HepG2 (cell line): ENCODE results near the gene LIME1. TPM values are rescaled to one million over a fixed set of nuclear protein-coding genes. Genes with fewer than 3 reads are reported as not detected.

Experiments
- CHD2 ChIP-seq: IDR thresholded peaks from 2 replicates; pipeline ENCODE4 v1.6.1; 2011; ENCODE audit warnings: low read depth, low read length, improper control_type of control experiment
- CREB3 ChIP-seq: sonication (generic); formaldehyde crosslinking; IDR thresholded peaks from 2 replicates; pipeline ENCODE4 v1.5.0; 2020; ENCODE audit warnings: missing genetic modification reagents
- DNMT3B ChIP-seq: conservative IDR thresholded peaks from 2 replicates; pipeline ENCODE4 v1.6.1; 2016; ENCODE audit warnings: missing biosample characterization, control low read depth
- GATAD1 ChIP-seq: IDR thresholded peaks from 2 replicates; pipeline ENCODE4 v1.6.1; 2016; ENCODE audit warnings: missing genetic modification reagents, missing compliant biosample characterization
- HNF4G ChIP-seq, 2 experiments: sonication (generic) in 1 of 2; formaldehyde crosslinking in 1 of 2; IDR thresholded peaks; 2 replicates each; pipeline versions ENCODE4 v1.4.0 to v1.6.1; 2011 to 2020; ENCODE audit warnings: borderline replicate concordance in 2 of 2, low read depth in 2 of 2, mild to moderate bottlenecking in 2 of 2, low read length in 1 of 2, missing genetic modification reagents in 1 of 2, moderate library complexity in 1 of 2
- IRF1 ChIP-seq: sonication (generic); formaldehyde crosslinking; IDR thresholded peaks from 2 replicates; pipeline ENCODE4 v1.4.0; 2020; ENCODE audit warnings: low read depth, mild to moderate bottlenecking, missing genetic modification reagents
- NFKBIZ ChIP-seq: IDR thresholded peaks from 2 replicates; pipeline ENCODE4 v1.6.1; 2018; ENCODE audit warnings: missing genetic modification reagents, missing compliant biosample characterization
- NFYB ChIP-seq: sonication (generic); formaldehyde crosslinking; IDR thresholded peaks from 2 replicates; pipeline ENCODE4 v1.4.0; 2020; ENCODE audit warnings: missing genetic modification reagents
- NR1H2 ChIP-seq: sonication (generic); formaldehyde crosslinking; IDR thresholded peaks from 2 replicates; pipeline ENCODE4 v1.8.1; 2022; ENCODE audit warnings: low read depth, missing genetic modification reagents, borderline replicate concordance
- PPARG ChIP-seq: conservative IDR thresholded peaks from 2 replicates; pipeline ENCODE4 v1.6.1; 2016; ENCODE audit warnings: missing biosample characterization, missing genetic modification reagents
- RARA ChIP-seq: IDR thresholded peaks from 2 replicates; pipeline ENCODE4 v1.6.1; 2016; ENCODE audit warnings: missing genetic modification reagents, missing compliant biosample characterization
- RFX5 ChIP-seq: IDR thresholded peaks from 2 replicates; pipeline ENCODE4 v1.6.1; 2011; ENCODE audit warnings: low read depth, low read length, improper control_type of control experiment
- TAF1 ChIP-seq: sonication (generic); formaldehyde crosslinking; IDR thresholded peaks from 2 replicates; pipeline ENCODE4 v1.4.0; 2020; ENCODE audit warnings: missing genetic modification reagents
- TEAD2 ChIP-seq: sonication (generic); formaldehyde crosslinking; IDR thresholded peaks from 2 replicates; pipeline ENCODE4 v1.9.0; 2021; ENCODE audit warnings: missing genetic modification reagents
- TRAFD1 ChIP-seq: sonication (generic); formaldehyde crosslinking; IDR thresholded peaks from 2 replicates; pipeline ENCODE4 v1.5.1; 2020; ENCODE audit warnings: missing genetic modification reagents, mild to moderate bottlenecking, borderline replicate concordance
- ZBTB2 ChIP-seq: sonication (generic); formaldehyde crosslinking; IDR thresholded peaks from 2 replicates; pipeline ENCODE4 v1.8.0; 2022; ENCODE audit warnings: low read depth, missing genetic modification reagents
- ZBTB33 ChIP-seq: sonication (generic); formaldehyde crosslinking; IDR thresholded peaks from 2 replicates; pipeline ENCODE4 v1.4.0; 2020; ENCODE audit warnings: missing genetic modification reagents
- ZFP41 ChIP-seq: sonication (generic); formaldehyde crosslinking; IDR thresholded peaks from 2 replicates; pipeline ENCODE4 v1.4.0; 2020; ENCODE audit warnings: mild to moderate bottlenecking, missing genetic modification reagents, borderline replicate concordance
- ZNF232 ChIP-seq: sonication (generic); formaldehyde crosslinking; IDR thresholded peaks from 2 replicates; pipeline ENCODE4 v1.4.0; 2020; ENCODE audit warnings: missing genetic modification reagents, borderline replicate concordance
- ZNF441 ChIP-seq: sonication (generic); formaldehyde crosslinking; IDR thresholded peaks from 2 replicates; pipeline ENCODE4 v1.7.0; 2021; ENCODE audit warnings: missing genetic modification reagents, borderline replicate concordance
- ZNF792 ChIP-seq: IDR thresholded peaks from 2 replicates; pipeline ENCODE4 v1.6.1; 2016
- ZNF83 ChIP-seq: sonication (generic); formaldehyde crosslinking; IDR thresholded peaks from 2 replicates; pipeline ENCODE4 v1.4.0; 2020; ENCODE audit warnings: missing genetic modification reagents, mild to moderate bottlenecking, borderline replicate concordance
- polyA plus RNA-seq, 8 experiments: library from polyadenylated mRNA; depleted of rRNA in 3 of 8; stranded (reverse) in 7 of 8; unstranded in 1 of 8; fragments of >200 nt; fragmentation: Illumina TruSeq in 4 of 8; extraction: Trizol in 4 of 8; gene quantifications; 2 replicates each; pipeline versions ENCODE4 v1.2.1 to v1.2.3, GENCODE V29; 2011 to 2016; ENCODE audit warnings: low read depth in 4 of 8, missing spikeins in 1 of 8, mixed read lengths in 1 of 8; ENCODE audit not compliant: insufficient read depth in 1 of 8
- total RNA-seq, 5 experiments: library from RNA; depleted of rRNA; stranded (reverse); fragments of >200 nt; fragmentation: Illumina TruSeq; extraction: Trizol; gene quantifications; 2 replicates each; pipeline ENCODE4 v1.2.3, GENCODE V29; 2016; ENCODE audit warnings: low read depth in 1 of 5

LIME1 gene
- total and polyA plus RNA-seq, 2 of the 13 experiments (the other 11 are each of a cell fraction or from before 2014, with no cell fraction given) = 13.0 to 61.5 TPM

GRCh38 chr20:63736893-63737694 is 630 bp downstream of the LIME1 start (continued):
- TF ChIP-seq TEAD2 (CRISPR knock-in tag) = no peak
- peak; percentile 50 for TF ChIP-seq NFYB (CRISPR knock-in tag)
- no peak for TF ChIP-seq ZNF441 (CRISPR knock-in tag)
- TF ChIP-seq GATAD1 = 0 out of 2 replicates have a peak, but pooled peaks have one; percentile 19
- TF ChIP-seq DNMT3B (CRISPR knock-in tag) = no peak
- TF ChIP-seq ZNF792 (CRISPR knock-in tag) = peak; percentile 52; the same call in 1 of the 2 replicates
- no peak for TF ChIP-seq RARA
- TF ChIP-seq TAF1 (CRISPR knock-in tag) = no peak
- 0 out of 2 replicates have a peak, but pooled peaks have one; percentile 17 for TF ChIP-seq ZFP41
- no peak for TF ChIP-seq PPARG (CRISPR knock-in tag)
- TF ChIP-seq NFKBIZ (CRISPR knock-in tag) = 0 out of 2 replicates have a peak, but pooled peaks have one; percentile 6
- no peak for TF ChIP-seq RFX5
- no peak for TF ChIP-seq HNF4G (IDR thresholded peaks at IDR 0.05; ENCODE audit: borderline replicate concordance, low read depth, low read length)
- no peak; the same call in 1 of the 2 replicates for TF ChIP-seq HNF4G (CRISPR knock-in tag; IDR thresholded peaks at IDR 0.05; ENCODE audit: borderline replicate concordance, low read depth)
- TF ChIP-seq TRAFD1 = no peak; the same call in none of the 2 replicates
- TF ChIP-seq CHD2 = no peak; the same call in none of the 2 replicates
- no peak for TF ChIP-seq ZBTB2 (CRISPR knock-in tag)
- peak; percentile 87; the same call in 1 of the 2 replicates for TF ChIP-seq ZNF83 (CRISPR knock-in tag)
- TF ChIP-seq ZNF232 (CRISPR knock-in tag) = no peak
- no peak; the same call in 1 of the 2 replicates for TF ChIP-seq IRF1
- peak; percentile 17 for TF ChIP-seq ZBTB33 (CRISPR knock-in tag)
- peak; percentile 58; the same call in 1 of the 2 replicates for TF ChIP-seq NR1H2 (CRISPR knock-in tag)
- TF ChIP-seq CREB3 = no peak
